Thymus (tissue), 11 donors: Measurements from ENCODE around the gene SETX. TPM values are rescaled to one million over a fixed set of nuclear protein-coding genes. Genes with fewer than 3 reads are reported as not detected.
"Not testable (repeated sequence)": the region's sequence is repeated elsewhere in the genome, so short reads cannot be mapped to it uniquely, and the experiment has no call there.

ENCODE experiments used
- DNase-seq, 9 donors: peaks; one replicate each; pipeline ENCODE4 v3.0.0-alpha.2; 2013; ENCODE audit warnings: low spot score in 9 of 9, low read depth in 6 of 9, missing footprints in 1 of 9
- H3K27ac ChIP-seq, 2 donors: one replicate each; pipeline ENCODE4 v1.5.1; 2013; ENCODE audit warnings: control low read depth in 1 of 2, low read depth in 1 of 2, low read length in 1 of 2, mild to moderate bottlenecking in 1 of 2, moderate library complexity in 1 of 2
- H3K27me3 ChIP-seq, 2 donors: one replicate each; pipeline ENCODE4 v1.5.1; 2013; ENCODE audit warnings: low read length in 1 of 2; ENCODE audit not compliant: control insufficient read depth in 2 of 2, insufficient read depth in 1 of 2
- H3K36me3 ChIP-seq, 2 donors: one replicate each; pipeline ENCODE4 v1.5.1; 2013; ENCODE audit warnings: low read length in 1 of 2, mild to moderate bottlenecking in 1 of 2, moderate library complexity in 1 of 2; ENCODE audit not compliant: control insufficient read depth in 2 of 2, insufficient read depth in 2 of 2
- H3K4me1 ChIP-seq, 2 donors: one replicate each; pipeline ENCODE4 v1.5.1; 2013; ENCODE audit warnings: low read length in 2 of 2; ENCODE audit not compliant: control insufficient read depth in 2 of 2, insufficient read depth in 2 of 2
- H3K4me3 ChIP-seq, 2 donors: one replicate each; pipeline ENCODE4 v1.5.1; 2013; ENCODE audit warnings: low read length in 2 of 2, control low read depth in 1 of 2, mild to moderate bottlenecking in 1 of 2
- H3K9me3 ChIP-seq, 2 donors: one replicate each; pipeline ENCODE4 v1.5.1; 2013; ENCODE audit warnings: low read length in 1 of 2, mild to moderate bottlenecking in 1 of 2; ENCODE audit not compliant: control insufficient read depth in 2 of 2, insufficient read depth in 1 of 2
- WGBS: extraction: QIAGEN DNeasy Blood & Tissue Kit; methylation state at CpG from one replicate; pipeline ENCODE4 v1.1.7; 2013; 5-methylcytosine and 5-hydroxymethylcytosine counted together
- polyA plus RNA-seq: library from polyadenylated mRNA; stranded (reverse); fragments of 200-250 nt; gene quantifications from one replicate; pipeline ENCODE4 v1.2.3, GENCODE V29; 2013
- total RNA-seq: library from RNA; stranded (reverse); fragments of 120-200 nt; gene quantifications from one replicate; pipeline ENCODE4 v1.2.4, GENCODE V29; 2013
- donor health status: healthy.

Gene SETX
- total and polyA plus RNA-seq, 2 donors: 43.1 to 50.7 TPM

GRCh38 chr9:132283863-132284262 lies 70.9 kb downstream of the SETX start:
- H3K36me3 ChIP-seq: peaks cover 61 to 85% of the 10 kb centered on the region in 2 donors
- H3K27ac ChIP-seq: no peak overlapping the region
- no peaks in the 10 kb centered on the region for H3K9me3 ChIP-seq
- 97% methylated on average over 7 of the region's 7 CpGs for WGBS
- DNase-seq: no peak
- H3K27me3 ChIP-seq: no peaks in the 10 kb centered on the region
- no peaks in the 10 kb centered on the region for H3K4me1 ChIP-seq
- H3K4me3 ChIP-seq: no peak overlapping the region

- H3K4me1 ChIP-seq: no peaks in the 10 kb centered on the region
- no peak overlapping the region for H3K27ac ChIP-seq
- H3K9me3 ChIP-seq: no peaks in the 10 kb centered on the region
- no peaks in the 10 kb centered on the region for H3K27me3 ChIP-seq
- DNase-seq: no peak
- WGBS: 93% methylated on average over 4 of the region's 4 CpGs
- H3K36me3 ChIP-seq: peaks cover 63 to 87% of the 10 kb centered on the region in 2 donors
- H3K4me3 ChIP-seq: no peak overlapping the region
These were observed 71.6 kb downstream of the SETX start for GRCh38 chr9:132283165-132283564.

- WGBS: 98% methylated on average over 2 of the region's 2 CpGs
- Histone ChIP-seq H3K4me1 (no peaks in the 10 kb centered on the region), H3K9me3 (no peaks in the 10 kb centered on the region), H3K27ac (no peak overlapping the region), H3K27me3 (no peaks in the 10 kb centered on the region), H3K4me3 (no peak overlapping the region), H3K36me3 (peaks cover 55 to 89% of the 10 kb centered on the region in 2 donors)
- DNase-seq: no peak
These were observed 79.9 kb downstream of the SETX start for GRCh38 chr9:132274861-132275260.

GRCh38 chr9:132269704-132270516 lies 84.9 kb downstream of the SETX start:
- peaks cover 59 to 81% of the 10 kb centered on the region in 2 donors for H3K36me3 ChIP-seq
- H3K4me3 ChIP-seq, H3K27me3 ChIP-seq, DNase-seq, H3K27ac ChIP-seq, H3K9me3 ChIP-seq, H3K4me1 ChIP-seq: not testable (repeated sequence)
- WGBS: 89% methylated on average over 10 of the region's 16 CpGs

GRCh38 chr9:132268725-132269352 lies 85.9 kb downstream of the SETX start:
- H3K4me3 ChIP-seq: no peak overlapping the region
- peak; percentile 30 to 79 (median 60) for DNase-seq
- no peaks in the 10 kb centered on the region for H3K4me1 ChIP-seq
- no peaks in the 10 kb centered on the region for H3K9me3 ChIP-seq
- no peak overlapping the region for H3K27ac ChIP-seq
- H3K27me3 ChIP-seq: no peaks in the 10 kb centered on the region
- WGBS: 66% methylated on average over 10 of the region's 10 CpGs
- peaks cover 62 to 85% of the 10 kb centered on the region in 2 donors for H3K36me3 ChIP-seq

- H3K27me3 ChIP-seq: no peaks in the 10 kb centered on the region
- H3K36me3 ChIP-seq: peaks cover 63 to 84% of the 10 kb centered on the region in 2 donors
- 100% methylated on average over 3 of the region's 3 CpGs for WGBS
- H3K9me3 ChIP-seq: no peaks in the 10 kb centered on the region
- no peak overlapping the region for H3K27ac ChIP-seq
- H3K4me1 ChIP-seq: no peaks in the 10 kb centered on the region
- no peak overlapping the region for H3K4me3 ChIP-seq
- DNase-seq: no peak
These were observed 87.1 kb downstream of the SETX start for GRCh38 chr9:132267660-132268059.

GRCh38 chr9:132266017-132266416 lies 88.8 kb downstream of the SETX start:
- H3K36me3 ChIP-seq: peaks cover 65 to 84% of the 10 kb centered on the region in 2 donors
- no peaks in the 10 kb centered on the region for H3K4me1 ChIP-seq
- WGBS: 96% methylated on average over 3 of the region's 3 CpGs
- no peak overlapping the region for H3K4me3 ChIP-seq
- H3K27ac ChIP-seq: no peak overlapping the region
- no peak for DNase-seq
- no peaks in the 10 kb centered on the region for H3K9me3 ChIP-seq
- no peaks in the 10 kb centered on the region for H3K27me3 ChIP-seq

- no peak for DNase-seq
- H3K36me3 ChIP-seq: peaks cover 30 to 40% of the 10 kb centered on the region in 2 donors
- 95% methylated on average over 3 of the region's 3 CpGs for WGBS
These were observed 93.9 kb downstream of the SETX start for GRCh38 chr9:132260846-132261245.

More at GRCh38 chr9:132260846-132261245, 93.9 kb downstream of the SETX start:
- peaks cover 0 to 6% of the 10 kb centered on the region in 2 donors for H3K4me1 ChIP-seq
- H3K9me3 ChIP-seq: peaks cover 0 to 8% of the 10 kb centered on the region in 2 donors
- H3K27ac ChIP-seq: no peak overlapping the region
- H3K27me3 ChIP-seq: no peaks in the 10 kb centered on the region
- H3K4me3 ChIP-seq: no peak overlapping the region
